K562 (cell line): ENCODE results near the gene S100A10.

Experiments used
- CTCF ChIP-seq, 3 experiments: IDR thresholded peaks in 2 of 3; conservative IDR thresholded peaks in 1 of 3; 2 replicates each; pipeline ENCODE4 v1.5.1; 2011 to 2012; ENCODE audit warnings: low read length in 3 of 3, mild to moderate bottlenecking in 3 of 3, control low read depth in 2 of 3, improper control_type of control experiment in 1 of 3, inconsistent platforms in 1 of 3, low read depth in 1 of 3, mixed read lengths in 1 of 3, moderate library complexity in 1 of 3; ENCODE audit not compliant: insufficient read depth in 2 of 3
- POLR2AphosphoS5 ChIP-seq: IDR thresholded peaks from 2 replicates; pipeline ENCODE4 v1.6.1; 2011; ENCODE audit warnings: mild to moderate bottlenecking, low read depth, low read length, moderate library complexity; ENCODE audit not compliant: control insufficient read depth, insufficient read depth
- RCOR1 ChIP-seq, 2 experiments: IDR thresholded peaks; 2 replicates each; pipeline ENCODE4 v1.6.1; 2012; ENCODE audit warnings: low read depth in 2 of 2, low read length in 2 of 2, borderline replicate concordance in 1 of 2, improper control_type of control experiment in 1 of 2
- SPI1 ChIP-seq: IDR thresholded peaks from 2 replicates; pipeline ENCODE4 v1.6.1; 2011; ENCODE audit warnings: low read depth, low read length, control low read depth, borderline replicate concordance
- TARDBP ChIP-seq: fragments of 450-650 bp; IDR thresholded peaks from 2 replicates; pipeline ENCODE4 v1.6.1; 2016

DNA sequence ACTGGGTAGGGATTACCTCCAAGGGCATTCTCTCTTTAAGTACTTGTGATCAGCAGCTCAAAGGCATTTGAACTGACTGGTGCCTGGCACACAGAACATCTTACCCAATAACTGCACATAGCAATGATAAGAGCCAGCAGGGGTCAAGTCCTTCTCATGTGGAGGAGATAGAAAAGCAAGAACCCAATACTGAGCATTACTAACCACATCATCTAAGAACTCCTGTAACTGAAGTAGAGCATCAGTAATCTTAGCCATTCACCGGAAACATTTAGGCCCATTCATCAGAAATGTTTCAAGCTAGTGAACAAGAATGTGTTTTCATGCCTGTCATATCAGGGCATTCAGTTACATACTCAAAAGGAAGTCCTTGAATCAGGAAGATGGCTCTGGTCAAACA, 50.8 kb downstream of the S100A10 start:
- no peak for TF ChIP-seq POLR2AphosphoS5
- TF ChIP-seq TARDBP: no peak
- no peak for TF ChIP-seq SPI1
- no peak for TF ChIP-seq CTCF (IDR thresholded peaks at IDR 0.05 in 2 of 3, conservative IDR thresholded peaks at IDR 0.05 in 1 of 3; ENCODE audit: insufficient read depth in 2 of 3, low read depth in 1 of 3, low read length in 3 of 3)
- no peak for TF ChIP-seq RCOR1 (IDR thresholded peaks at IDR 0.05; ENCODE audit: borderline replicate concordance in 1 of 2, low read depth in 2 of 2, low read length in 2 of 2)
